Measurements from ENCODE around the gene COPS4.
"Not testable (repeated sequence)": the region's sequence is repeated elsewhere in the genome, so short reads cannot be mapped to it uniquely, and the experiment has no call there.

Gene COPS4

GRCh38 chr4:83034630-83035494, at the start of gene COPS4:
Gene COPS4 (plus strand): TSS chr4:83035183. CDS start chr4:83035225, 42 bp downstream.
- peak within 1 kb of the TSS; percentile 78 for H3K27ac ChIP-seq
- peak; percentile 40 for TF ChIP-seq ZFX (IDR thresholded peaks at IDR 0.05)
- TF ChIP-seq, protein P1, sequence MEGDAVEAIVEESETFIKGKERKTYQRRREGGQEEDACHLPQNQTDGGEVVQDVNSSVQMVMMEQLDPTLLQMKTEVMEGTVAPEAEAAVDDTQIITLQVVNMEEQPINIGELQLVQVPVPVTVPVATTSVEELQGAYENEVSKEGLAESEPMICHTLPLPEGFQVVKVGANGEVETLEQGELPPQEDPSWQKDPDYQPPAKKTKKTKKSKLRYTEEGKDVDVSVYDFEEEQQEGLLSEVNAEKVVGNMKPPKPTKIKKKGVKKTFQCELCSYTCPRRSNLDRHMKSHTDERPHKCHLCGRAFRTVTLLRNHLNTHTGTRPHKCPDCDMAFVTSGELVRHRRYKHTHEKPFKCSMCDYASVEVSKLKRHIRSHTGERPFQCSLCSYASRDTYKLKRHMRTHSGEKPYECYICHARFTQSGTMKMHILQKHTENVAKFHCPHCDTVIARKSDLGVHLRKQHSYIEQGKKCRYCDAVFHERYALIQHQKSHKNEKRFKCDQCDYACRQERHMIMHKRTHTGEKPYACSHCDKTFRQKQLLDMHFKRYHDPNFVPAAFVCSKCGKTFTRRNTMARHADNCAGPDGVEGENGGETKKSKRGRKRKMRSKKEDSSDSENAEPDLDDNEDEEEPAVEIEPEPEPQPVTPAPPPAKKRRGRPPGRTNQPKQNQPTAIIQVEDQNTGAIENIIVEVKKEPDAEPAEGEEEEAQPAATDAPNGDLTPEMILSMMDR (conservative IDR thresholded peaks at IDR 0.05) = peak; percentile 47

GRCh38 chr4:82987519-82987918, 47.5 kb upstream of the COPS4 start:
- H3K27ac ChIP-seq = not testable (repeated sequence)

DNA sequence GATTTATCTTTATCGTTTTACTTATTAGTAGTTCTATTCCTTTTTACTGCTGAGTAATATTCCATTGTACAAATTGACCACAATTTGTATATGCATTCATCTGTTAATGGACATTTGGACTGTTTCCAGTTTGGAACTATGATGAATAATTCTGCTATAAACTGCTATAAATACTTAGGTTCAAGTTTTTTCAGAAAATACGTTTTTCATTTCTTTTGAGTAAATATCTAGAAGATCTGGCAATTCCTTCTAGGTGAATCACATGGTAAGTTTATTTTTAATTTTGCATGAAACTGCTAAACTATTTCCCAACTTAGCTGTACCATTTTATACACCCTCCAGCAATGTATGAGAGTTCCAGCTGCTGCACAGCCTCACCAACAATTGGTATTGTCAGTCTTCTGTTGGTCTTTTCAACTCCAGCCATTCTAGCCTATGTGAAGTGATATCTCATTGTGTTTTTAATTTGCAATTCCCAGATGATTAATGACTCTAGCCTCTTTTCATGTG, 46.6 kb upstream of the COPS4 start:
- TF ChIP-seq ZFX (IDR thresholded peaks at IDR 0.05) = no peak
- TF ChIP-seq, protein P1 (conservative IDR thresholded peaks at IDR 0.05) = no peak
- H3K27ac ChIP-seq = no peak overlapping the region

DNA sequence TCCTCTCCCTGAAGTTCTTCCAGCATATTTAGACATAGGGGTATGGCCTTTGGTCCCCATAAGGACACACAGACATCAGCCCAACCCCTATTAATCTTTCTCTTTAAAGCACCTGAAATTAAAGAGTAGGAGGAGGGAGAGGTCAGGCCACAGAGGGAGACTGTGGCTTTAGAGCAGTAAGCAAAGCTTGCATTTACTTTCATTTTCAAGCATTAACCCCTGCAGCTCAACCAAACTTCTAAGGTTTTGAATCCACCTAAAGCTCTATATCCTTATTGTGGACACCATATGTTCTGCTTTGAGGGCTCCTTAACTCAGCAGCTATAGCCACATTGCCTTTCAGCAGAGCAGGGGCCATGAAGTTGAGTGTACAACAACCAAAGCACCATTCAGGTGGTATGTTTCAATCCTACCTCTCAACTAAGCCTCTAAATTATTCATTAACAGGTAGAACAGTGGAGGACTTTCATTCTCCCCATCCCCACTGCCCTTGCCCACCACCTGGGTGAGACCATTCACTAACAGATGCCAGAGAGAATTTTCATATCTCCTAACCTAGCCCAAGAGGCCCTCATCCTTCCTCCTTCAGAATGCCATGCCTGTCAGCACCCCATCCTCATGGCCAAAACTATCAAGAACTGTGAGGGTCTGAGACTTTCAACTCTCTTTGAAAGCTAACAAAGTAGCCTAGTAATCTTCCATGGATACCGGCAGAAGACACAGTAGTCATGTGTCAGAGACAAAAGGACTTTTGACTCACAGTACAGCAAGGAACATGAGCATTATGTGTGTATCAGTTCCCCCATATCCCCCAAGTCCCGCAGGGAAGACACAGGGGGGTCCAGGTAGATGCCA, 45.2 kb upstream of the COPS4 start:
- no peak for TF ChIP-seq ZFX (IDR thresholded peaks at IDR 0.05)
- TF ChIP-seq, protein P1 (conservative IDR thresholded peaks at IDR 0.05) = no peak
- H3K27ac ChIP-seq = no peak overlapping the region

- H3K27ac ChIP-seq = no peak overlapping the region
- TF ChIP-seq ZFX (IDR thresholded peaks at IDR 0.05) = no peak
- TF ChIP-seq, protein P1 (conservative IDR thresholded peaks at IDR 0.05) = no peak
Observed at GRCh38 chr4:82994834-82995233, 40.1 kb upstream of the COPS4 start.

DNA sequence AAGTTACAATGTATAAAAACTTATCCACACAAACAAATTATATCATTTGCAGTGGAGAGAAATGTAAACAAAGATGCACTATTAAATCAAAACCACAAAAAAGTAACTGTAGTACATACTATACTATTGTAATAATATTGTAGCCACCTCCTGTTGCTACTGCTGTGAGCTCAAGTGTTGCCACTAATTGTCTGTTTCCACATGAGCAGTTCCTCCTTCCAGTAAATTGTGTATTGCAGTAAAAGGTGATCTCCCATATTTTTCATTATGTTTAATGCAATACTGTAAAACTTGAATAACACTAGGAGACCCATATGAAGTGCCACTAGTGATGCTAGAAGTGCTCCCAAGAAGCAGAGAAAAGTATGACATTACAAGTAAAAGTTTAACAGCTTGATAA, 36.1 kb upstream of the COPS4 start:
- TF ChIP-seq, protein P1 (conservative IDR thresholded peaks at IDR 0.05) = no peak
- no peak for TF ChIP-seq ZFX (IDR thresholded peaks at IDR 0.05)
- no peak overlapping the region for H3K27ac ChIP-seq

DNA sequence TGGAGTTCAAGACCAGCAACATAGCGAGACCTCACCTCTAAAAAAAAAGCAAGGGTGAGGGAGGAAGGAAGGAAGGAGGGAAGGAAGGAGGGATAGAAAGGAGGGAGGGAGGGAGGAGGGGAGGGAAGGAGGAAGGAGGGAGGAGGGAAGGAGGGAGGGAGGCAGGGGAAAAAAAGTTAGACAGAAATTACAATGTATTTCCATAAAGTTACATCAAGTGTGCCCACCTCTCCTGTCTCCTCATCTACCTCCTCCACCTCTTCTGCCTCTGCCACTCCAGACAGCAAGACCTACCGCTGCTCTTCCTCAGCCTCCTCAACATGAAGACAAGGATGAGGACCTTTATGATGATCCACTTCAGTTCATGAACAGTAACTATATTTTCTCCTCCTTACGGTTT, 32.7 kb upstream of the COPS4 start:
- no peak for TF ChIP-seq ZFX (IDR thresholded peaks at IDR 0.05)
- TF ChIP-seq, protein P1 (conservative IDR thresholded peaks at IDR 0.05) = no peak
- no peak overlapping the region for H3K27ac ChIP-seq

DNA sequence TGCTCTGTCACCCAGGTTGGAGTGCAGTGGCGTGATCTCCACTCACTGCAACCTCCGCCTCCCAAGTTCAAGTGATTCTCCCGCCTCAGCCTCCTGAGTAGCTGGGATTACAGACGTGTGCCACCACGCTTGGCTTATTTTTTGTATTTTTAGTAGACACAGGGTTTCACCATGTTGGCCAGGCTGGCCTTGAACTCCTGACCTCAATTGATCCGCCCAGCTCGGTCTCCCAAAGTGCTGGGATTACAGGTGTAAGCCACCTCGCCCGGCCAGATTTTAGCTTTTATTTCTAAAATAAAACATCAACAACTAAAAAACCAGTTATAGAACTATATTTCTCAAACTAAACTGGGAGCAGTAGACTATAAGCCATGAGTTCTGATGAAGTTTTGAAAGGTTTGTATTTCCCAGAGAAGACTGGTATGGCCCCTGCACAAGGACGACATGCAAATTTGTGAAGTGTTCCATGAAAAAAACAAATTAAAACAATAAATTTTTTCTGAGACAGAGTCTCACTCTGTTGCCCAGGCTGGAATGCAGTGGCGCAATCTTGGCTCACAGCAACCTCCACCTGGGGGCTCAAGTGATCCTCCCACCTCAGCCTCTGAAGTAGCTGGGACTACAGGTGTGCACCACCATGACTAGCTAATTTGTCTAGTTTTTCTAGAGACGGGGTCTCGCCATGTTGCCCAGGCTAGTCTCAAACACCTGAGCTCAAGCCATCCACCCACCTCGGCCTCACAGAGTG, 31.8 kb upstream of the COPS4 start:
- H3K27ac ChIP-seq = not testable (repeated sequence)

Data from C4-2B (cell line).